ENCODE data around the gene CLDN9.

DNA sequence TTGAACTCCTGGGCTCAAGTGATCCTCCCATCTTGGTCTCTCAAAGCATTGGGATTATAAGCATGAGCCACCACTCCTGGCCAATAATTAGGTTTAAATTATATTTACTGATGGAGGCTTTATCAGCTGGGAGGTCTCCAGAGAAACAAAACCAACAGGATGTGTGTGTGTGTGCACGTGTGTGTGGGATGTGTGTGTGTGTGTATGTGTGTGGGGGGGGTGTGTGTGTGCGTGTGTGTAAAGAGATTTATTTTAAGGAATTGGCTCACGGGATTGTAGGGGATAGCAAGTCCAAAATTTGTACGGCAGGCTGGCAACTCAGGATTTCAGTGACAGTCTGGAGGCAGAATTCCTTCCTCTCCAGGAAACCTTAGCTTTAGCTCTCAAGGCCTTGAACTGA is 38.3 kb downstream of the CLDN9 start:
- TF ChIP-seq EZH2 (optimal IDR thresholded peaks at IDR 0.05; ENCODE audit: low read depth, low read length) = no peak
- TF ChIP-seq, protein P1, sequence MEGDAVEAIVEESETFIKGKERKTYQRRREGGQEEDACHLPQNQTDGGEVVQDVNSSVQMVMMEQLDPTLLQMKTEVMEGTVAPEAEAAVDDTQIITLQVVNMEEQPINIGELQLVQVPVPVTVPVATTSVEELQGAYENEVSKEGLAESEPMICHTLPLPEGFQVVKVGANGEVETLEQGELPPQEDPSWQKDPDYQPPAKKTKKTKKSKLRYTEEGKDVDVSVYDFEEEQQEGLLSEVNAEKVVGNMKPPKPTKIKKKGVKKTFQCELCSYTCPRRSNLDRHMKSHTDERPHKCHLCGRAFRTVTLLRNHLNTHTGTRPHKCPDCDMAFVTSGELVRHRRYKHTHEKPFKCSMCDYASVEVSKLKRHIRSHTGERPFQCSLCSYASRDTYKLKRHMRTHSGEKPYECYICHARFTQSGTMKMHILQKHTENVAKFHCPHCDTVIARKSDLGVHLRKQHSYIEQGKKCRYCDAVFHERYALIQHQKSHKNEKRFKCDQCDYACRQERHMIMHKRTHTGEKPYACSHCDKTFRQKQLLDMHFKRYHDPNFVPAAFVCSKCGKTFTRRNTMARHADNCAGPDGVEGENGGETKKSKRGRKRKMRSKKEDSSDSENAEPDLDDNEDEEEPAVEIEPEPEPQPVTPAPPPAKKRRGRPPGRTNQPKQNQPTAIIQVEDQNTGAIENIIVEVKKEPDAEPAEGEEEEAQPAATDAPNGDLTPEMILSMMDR (IDR thresholded peaks at IDR 0.05; ENCODE audit: low read length) = no peak

Measured in MM.1S (cell line).